ENCODE data around the gene COLEC12.

The COLEC12 gene

DNA sequence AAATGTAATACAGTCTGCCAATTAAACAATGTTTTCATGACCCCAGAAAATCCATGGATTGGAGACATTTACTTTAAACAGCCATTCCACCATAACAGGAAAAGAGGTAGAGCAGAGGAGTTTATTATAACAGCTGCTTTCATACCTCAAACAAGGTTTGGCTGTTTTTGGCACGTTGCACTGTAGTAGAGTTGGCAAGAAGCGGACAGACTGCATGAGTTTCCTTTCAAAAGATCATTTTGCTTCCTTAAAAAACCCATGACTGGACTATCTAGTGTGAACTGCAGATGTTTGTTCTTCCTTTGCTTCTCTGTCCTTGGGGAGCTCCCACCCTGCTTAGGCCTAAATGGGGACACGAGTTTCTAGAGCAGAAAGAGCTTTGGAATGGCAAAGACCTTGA, 124.2 kb downstream of the COLEC12 start:
- no peak for DNase-seq (ENCODE audit: low read depth, low spot score)
- H3K4me3 ChIP-seq (ENCODE audit: low read length) = no peak overlapping the region

DNA sequence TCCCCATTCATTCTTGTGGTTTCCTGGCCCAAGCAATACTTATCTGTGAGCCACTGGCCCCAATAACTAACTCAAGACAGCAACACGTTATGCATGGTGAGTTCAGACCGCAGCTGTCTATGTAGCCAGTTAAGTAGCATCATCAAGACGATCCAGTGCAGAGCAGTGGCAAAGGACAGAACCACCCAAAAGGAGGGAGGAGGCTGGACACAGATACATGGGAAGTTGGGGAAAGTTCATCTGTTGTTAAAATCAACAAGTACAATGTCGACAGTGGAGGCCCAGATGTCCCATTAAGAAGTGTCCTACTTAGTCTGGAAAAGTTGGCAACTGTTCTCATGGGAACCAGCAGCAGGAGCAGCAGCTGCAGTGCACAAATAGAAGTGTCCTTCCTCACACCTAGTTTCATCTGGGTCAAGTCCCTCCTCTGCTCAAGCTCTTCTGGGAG, 125.8 kb downstream of the COLEC12 start:
- no peak for DNase-seq (ENCODE audit: low read depth, low spot score)
- no peak overlapping the region for H3K4me3 ChIP-seq (ENCODE audit: low read length)

DNA sequence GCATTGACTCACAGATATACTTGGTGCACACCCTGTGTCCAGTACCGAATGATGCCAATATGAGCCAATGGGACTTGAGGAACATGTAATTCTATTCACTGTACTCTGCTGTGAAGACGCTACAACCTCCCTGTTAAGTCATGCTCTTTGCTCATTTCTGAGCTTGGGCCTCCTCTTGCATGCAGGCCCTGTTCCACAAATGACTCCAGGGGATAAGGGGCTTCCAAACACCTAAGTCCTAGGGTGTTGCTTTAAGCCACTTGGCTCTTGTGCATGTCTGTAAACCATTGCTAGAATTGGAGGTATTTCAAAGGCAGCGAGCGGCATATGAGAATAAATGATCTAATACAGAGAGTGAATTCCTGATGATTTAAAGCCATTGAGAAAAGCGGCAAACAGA, 126.7 kb downstream of the COLEC12 start:
- H3K4me3 ChIP-seq (ENCODE audit: low read length) = no peak overlapping the region
- no peak for DNase-seq (ENCODE audit: low read depth, low spot score)

DNA sequence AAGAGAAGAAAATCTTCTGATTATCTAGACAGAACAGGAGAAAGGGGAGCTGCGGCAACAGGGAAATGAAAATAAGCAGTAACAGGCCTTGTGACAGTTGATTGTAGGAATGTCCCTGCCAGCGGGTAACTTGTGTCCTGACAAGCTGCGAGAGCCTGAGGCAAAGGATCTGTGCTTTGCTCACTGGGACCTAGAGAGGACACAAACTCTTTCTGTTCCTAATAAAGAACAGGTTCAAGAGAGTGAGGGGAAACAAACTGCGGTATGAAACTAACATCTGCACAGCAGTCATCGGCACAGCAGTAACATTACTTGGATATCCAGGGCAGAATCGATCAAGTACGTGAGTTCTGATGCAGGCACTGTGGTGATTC, 128.9 kb downstream of the COLEC12 start:
- no peak for DNase-seq (ENCODE audit: low read depth, low spot score)
- H3K4me3 ChIP-seq (ENCODE audit: low read length) = no peak overlapping the region

DNA sequence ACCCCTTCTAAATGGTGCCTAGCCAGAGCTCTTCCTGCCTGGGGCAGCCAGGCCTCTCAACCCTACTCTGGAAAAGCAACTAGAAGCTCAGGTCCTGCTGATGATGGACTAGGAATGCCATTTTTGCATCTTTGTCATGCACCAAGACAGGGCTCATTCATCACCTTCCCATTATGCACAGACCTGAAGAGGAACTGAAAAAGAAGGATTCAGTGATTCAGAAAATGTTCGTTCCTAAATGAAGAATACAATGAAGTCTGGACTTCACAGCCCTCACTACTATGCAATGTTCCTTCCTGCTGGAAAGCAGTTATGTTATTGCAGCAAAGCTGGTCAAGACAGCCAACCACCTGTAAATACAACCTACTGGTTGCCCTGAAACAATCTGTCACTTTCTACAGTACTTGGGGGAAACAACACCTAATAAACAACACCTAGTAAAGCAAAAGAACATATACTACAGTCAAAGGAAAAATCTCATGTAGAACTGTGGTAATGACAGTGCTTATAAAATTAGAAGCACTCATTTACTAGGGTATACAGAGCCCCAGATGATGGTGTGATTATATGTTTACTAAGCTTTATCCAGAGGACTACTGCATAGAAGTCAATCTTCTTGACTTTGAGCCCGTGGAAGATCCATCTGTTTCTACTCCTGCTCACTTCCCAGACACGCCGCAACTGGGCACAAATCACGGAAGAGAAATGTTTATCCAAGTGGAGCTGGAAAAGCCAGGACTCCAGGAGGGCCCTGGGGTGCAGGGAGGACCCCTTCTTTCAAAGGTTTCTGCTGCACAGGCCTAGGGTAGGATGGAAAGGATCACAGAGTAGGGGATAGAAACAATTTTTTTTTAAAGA, 129.5 kb downstream of the COLEC12 start:
- H3K4me3 ChIP-seq (ENCODE audit: low read length) = no peak overlapping the region
- no peak for DNase-seq (ENCODE audit: low read depth, low spot score)

DNA sequence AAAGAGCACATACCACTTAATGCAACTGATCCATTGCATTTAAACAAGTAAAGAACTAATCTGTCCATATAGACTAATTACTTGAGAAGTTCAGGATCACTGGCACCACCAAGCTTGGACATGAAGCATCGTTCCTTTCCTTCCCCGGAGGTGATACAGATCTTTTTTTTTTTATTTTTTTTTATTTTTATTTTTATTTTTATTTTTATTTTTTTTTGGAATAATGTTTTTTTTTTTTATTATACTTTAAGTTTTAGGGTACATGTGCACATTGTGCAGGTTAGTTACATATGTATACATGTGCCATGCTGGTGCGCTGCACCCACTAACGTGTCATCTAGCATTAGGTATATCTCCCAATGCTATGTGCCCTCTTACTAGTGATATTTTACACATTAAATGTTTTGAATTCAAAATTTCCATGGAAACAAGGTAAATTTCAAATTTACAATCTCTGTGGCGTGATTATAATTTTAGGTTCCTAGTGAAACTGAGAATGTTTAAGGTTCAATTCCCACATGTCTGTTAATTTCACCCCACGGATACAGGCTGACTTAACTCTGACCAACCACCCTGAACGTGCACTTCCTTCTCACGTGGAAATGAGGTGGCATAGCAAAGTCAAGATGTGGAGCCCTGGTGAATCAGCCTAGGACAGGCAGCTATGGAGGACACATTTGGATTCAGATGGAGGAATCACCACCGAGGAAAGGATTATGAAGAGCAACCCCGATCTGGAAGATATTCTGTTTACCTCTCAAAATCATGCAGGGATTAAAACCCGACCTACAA, 131.1 kb downstream of the COLEC12 start:
- no peak overlapping the region for H3K4me3 ChIP-seq (ENCODE audit: low read length)
- no peak for DNase-seq (ENCODE audit: low read depth, low spot score)

DNA sequence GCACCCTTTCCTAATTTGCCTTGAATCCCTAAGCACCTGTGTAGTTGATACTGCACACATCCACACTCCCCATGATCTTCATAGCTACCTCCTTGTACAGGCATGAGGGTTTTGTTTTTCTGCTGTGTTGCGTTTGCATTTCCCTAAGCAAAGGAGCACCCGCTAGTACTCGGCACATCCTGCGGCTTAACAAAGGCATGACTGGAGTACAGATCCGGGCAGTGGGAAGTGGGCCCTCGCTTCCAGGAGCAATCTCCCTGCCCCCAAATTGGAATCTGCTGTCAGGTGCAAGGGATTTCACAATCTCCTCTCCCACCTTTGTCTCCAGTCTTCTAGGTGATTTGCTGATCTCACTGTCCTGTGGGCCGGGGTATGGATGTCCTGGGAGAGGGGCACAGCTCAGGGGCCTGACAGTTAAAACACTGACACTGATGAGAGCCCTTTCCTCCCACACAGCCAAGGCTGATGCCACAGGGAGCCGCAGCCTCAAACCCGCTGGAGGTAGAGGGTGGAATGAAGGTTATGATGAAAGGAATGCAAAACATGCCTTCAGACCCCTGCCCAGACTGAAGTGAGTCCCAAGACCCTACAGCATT, 133.9 kb downstream of the COLEC12 start:
- DNase-seq (ENCODE audit: low read depth, low spot score) = no peak

DNA sequence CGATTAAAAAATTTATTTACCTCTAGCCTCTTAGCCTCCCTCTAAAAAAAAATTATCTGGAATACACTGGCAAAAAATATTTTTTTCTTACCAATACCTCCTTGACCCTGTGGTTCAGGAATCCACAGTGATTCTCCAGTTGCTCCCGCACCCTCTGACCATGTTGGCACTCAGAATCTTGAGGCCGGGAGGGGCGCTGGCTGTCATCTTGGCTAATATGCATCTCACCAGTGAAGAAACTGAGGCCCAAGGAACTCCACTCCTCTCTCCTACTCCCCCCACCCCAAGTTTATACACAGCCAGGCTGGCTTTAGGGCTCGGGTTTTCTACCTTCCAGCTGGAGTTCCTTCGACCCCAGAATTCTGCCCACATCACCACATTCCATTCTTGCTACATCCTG, 134.8 kb downstream of the COLEC12 start:
- no peak for DNase-seq (ENCODE audit: low read depth, low spot score)
- no peak overlapping the region for H3K4me3 ChIP-seq (ENCODE audit: low read length)

More for the DNA sequence above, 133.9 kb downstream of the COLEC12 start:
- no peak overlapping the region for H3K4me3 ChIP-seq (ENCODE audit: low read length)

DNA sequence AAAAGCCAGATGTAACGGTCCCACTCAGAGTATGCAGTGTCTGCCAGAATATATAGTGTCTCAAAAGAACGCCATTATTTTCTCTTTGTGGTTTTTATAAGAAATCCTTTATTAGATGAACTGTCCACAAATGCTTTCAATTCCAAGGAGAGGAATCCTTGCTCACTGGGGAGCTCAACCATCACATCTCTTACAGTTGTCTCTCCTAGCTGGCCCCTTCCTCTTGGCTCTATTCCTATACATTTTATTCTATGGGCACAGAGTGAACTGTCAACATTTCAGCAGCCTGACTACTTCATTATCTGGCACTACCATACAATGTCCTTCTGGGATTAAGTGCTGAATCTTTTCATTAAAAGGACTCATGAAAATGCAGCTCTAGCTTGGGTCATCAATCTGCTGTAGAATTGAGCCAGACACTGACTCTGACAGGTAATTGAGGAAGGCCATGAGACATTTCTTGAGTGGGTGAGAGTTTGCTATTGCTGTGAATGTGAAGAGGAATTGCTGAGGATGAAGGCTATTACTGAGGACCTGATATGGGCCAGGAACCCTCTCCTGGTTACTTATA, 136.2 kb downstream of the COLEC12 start:
- H3K4me3 ChIP-seq (ENCODE audit: low read length) = no peak overlapping the region
- no peak for DNase-seq (ENCODE audit: low read depth, low spot score)

DNA sequence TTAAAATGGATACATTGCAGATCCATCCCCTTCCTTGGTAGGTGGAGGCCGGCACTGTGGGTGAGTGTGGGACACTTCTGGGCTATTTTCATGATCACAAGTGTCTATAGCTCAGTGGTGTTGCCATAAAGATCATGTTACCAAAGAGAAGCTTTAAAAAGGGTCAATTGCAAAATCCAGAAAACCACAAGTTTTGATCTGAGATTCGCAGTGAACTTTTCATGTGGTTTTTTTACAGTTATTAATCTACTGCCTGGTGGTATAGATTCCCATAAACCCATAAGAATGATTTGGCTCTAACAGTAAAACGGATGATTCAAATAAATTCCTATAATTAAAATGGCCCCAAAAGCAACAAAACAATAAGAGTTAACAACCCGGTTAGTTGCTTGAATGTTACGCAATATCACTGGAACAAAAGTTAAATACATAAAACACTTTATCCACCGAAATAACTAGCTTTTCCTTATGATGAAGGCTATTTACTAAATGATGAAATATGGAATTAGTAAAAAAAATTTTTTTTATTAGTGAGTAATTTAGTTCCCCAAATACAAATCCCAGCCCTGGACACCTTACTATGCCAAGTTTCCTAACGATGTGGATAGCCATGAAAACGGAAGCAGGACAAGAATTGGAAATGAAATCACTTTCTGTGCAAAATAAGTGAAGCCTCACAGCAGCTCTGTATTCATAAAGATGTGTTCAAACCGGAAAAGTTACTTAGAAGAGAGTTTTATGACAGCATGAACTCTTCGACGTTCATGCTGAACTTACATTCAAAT, 137.0 kb downstream of the COLEC12 start:
- H3K4me3 ChIP-seq (ENCODE audit: low read length) = no peak overlapping the region
- peak; percentile 20 for DNase-seq (ENCODE audit: low read depth, low spot score)

DNA sequence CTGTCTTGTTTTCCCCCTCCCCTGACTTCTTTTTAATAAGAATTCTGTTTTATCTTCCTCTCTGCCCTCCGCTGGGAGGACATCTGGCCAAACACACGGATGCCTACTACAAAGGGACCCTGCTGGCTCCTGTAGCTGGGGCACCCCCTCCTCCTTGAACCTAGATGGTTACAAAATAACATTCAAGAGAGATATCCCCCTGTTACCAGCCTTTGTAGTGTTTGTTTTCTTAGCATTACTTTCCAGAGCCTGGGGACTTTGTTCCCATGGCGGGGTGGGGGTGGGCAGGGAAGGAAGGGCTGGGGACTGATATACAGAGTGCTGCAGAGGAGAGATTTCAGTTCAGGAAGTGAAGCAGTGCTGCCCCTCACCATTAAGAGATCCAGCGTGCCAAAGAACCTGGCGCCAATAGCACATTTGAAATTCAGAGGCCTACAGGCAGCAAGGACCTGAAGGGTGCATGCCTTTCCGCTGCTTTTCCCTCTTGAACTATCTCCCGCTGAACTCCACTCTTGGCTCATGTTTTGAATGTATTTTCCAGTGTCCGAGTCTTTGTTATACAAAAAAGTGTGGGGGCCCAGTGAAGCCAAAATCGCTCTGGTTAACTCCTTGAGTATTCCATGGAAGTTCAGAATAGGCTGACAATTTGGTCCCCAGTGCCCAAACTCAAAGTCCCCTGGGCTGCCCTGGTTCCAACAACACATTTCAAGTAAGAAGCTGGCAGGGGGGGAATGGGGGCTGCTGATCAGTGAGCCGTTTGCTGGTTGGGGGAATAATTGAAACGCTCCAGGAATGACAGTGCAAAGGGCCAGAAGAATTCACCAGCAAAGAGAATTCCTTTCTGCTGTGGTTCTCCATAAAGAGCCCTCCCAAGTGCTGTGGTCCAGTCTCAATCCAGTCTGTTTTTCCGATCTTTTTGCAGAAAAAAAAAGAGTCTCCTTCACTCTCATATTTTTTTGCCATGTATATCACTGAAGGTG, 137.9 kb downstream of the COLEC12 start:
- DNase-seq (ENCODE audit: low read depth, low spot score) = no peak
- no peak overlapping the region for H3K4me3 ChIP-seq (ENCODE audit: low read length)

DNA sequence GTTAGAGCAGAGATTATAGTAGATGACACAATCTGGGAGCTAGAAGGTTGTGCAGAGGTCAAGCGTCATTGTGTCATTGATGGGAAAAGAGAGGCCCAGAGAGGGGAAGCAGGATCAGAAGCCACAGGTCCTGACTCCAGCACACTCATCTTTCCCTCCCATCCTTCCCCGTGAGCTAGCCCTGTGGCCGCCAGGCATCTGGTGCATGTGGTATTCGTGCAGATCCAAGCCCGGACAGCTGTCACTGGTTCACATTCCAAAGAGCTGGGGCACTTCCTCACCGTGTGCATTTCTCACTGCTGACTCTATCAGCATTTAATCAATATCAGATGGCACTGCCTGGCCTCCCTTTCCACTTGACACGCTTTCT, 138.6 kb downstream of the COLEC12 start:
- no peak overlapping the region for H3K4me3 ChIP-seq (ENCODE audit: low read length)
- DNase-seq (ENCODE audit: low read depth, low spot score) = no peak

DNA sequence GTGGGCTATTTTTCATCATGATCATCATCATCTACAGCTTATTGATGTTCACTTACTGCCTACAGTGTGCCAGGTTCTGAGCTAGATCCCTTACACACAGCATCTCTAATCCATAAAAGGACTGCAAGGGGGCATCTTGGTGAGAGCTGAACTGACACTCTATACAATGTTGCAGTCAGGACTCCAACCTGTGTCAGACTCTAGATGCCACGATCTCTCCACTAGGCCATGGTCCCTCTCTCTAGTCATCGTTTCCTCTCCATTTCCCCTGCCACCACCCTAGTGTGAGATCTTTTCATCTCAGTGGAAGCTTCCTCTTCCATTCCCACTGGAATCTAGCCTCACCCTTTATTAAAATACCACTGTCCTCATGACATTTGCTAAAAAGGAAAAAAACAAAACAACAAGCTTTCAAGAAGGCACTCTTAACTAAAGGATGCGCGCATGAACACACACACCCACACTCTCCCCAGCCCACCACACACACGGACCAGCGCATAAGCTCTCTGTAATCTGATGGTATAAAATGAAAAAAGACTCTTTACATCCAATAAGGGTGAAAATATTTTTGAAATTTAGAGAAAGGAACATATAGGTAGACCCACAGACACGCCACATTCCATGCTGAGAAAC, 139.3 kb downstream of the COLEC12 start:
- DNase-seq (ENCODE audit: low read depth, low spot score) = no peak
- no peak overlapping the region for H3K4me3 ChIP-seq (ENCODE audit: low read length)

DNA sequence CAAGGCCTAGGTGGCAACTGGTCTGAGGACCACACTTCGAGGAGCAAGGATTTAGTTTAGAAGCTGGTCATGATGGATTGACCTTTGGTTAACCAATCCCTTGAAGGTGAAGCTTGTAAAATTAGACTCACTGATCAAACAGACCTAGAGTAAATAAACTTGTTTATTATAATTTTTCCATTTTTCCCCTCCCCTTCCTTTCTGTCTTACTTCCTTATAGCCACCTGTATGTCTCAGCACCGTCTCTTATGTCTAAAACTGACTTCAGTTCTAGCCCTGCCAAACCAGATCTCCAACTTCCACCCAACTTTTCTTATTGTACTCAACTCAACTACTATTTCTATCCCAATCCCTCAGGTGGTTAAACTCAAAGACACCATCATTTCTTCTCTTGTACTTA, 139.8 kb downstream of the COLEC12 start:
- no peak overlapping the region for H3K4me3 ChIP-seq (ENCODE audit: low read length)

DNA sequence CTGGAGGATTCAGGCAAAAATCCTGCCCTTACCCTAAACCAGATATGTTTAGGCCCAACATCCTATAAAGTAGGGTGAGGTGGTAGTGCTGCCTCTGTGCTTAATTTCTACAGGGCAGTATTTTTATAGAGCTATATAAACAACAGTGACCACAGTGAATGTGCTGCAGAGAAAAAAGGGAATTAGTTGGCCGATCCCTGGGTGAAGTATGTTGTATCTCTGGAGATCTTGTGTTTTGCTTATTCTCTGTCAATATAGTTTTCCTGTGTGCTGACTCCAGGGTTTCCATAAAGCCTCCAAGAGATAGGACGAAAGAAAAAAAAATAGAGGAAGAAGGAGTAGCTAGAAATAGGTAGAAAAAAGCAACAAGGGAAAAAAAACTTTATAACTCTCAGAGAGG, 143.7 kb downstream of the COLEC12 start:
- DNase-seq (ENCODE audit: low read depth, low spot score) = no peak
- no peak overlapping the region for H3K4me3 ChIP-seq (ENCODE audit: low read length)

More for the DNA sequence above, 139.8 kb downstream of the COLEC12 start:
- DNase-seq (ENCODE audit: low read depth, low spot score) = no peak

DNA sequence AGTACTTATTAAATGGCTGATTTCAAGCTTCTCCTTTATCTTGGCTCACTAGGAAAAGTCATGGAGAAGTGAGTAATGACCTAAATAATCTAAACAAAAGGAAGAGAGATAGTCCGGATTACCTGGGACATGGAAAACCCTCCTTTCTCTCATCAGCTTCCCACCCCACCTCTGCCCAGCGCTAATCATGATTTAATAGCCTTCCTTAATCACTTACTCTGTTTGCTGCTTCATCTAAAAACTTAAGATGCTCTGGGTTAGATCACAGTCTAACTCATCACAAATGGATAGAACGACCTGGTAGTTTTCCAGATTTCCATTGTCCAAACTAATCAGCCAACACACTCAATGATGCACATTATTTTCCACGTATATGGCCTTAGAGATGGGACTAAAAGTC, 144.8 kb downstream of the COLEC12 start:
- no peak for DNase-seq (ENCODE audit: low read depth, low spot score)
- no peak overlapping the region for H3K4me3 ChIP-seq (ENCODE audit: low read length)

DNA sequence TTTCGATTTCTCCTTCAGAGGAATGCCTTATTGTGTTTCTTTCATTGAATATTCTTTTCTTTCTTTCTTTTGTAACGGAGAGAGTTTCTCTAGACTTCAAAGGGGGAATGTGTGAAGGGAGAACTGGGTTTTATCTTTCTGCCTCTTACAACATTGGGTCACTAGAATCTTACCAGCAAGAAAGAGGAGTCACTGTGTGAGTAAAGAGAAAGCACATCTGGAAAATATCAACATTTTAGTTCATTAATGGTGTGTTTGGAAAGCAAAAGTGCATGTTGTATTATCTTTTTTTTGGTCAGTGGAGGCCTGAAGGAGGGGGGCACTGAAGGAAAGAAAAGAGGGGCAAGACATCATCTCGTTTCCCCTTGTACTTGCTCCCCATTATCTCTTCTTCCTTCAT, 146.0 kb downstream of the COLEC12 start:
- H3K4me3 ChIP-seq (ENCODE audit: low read length) = no peak overlapping the region
- DNase-seq (ENCODE audit: low read depth, low spot score) = no peak

DNA sequence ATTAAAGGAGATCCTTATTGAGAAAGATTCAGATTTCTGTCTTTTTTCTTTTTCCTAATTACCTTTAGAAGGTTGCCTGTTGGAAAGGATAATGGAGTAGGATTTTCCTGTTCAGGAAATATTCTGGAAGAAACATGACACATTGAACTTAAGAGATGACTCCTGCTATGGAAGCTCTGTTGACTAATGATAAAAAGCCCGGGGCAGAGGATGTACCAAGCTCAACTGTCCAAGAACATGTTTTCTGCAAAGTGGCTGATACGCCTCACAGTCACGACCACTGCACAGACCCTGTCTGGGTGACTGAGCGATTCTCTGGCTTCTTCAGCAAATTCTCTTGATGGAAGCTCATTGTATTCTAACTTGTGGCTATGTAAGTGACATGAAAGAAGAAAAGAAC, 146.5 kb downstream of the COLEC12 start:
- no peak overlapping the region for H3K4me3 ChIP-seq (ENCODE audit: low read length)
- DNase-seq (ENCODE audit: low read depth, low spot score) = no peak

Measured in Jurkat, Clone E6-1 (cell line).